Activated naive CD4-positive, alpha-beta T cell treated with anti-CD3 and anti-CD28 coated beads, Interleukin-2, amount 50 U/mL, for 16 hours (primary cell): ENCODE measurements around the gene RNASEL.

ENCODE experiments used
- DNase-seq: peaks from one replicate; pipeline ENCODE4 v3.0.0-alpha.2; 2020

RNASEL gene

DNA sequence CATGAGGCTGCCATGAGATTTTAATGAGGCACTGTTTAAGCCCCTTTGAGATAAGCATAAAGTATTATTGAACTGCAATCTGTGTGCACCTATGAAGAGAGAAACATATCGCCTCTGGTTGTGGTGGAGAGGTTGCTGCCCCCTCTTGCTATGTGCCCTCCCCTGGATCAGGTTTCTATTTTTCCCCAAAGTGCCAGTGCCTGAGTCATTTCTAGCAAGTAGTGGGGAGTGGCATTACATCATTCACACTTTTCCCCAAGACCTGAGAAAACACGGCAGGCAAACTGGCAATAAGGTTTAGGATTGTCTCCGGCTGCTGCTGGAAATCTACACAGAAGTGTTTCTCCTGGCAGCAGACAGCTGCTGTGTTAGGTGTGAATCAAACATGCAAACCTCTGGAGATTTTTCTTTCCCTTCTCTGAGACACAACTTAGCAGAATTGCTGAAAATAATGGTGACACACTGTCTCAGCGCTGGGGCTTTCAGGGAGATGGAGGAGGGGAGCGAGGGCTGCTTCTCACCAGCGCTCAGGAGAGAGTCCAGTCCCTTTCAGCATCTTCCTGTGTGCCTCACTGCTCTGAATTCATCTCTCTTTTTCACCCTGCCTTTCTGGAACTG lies 28.8 kb upstream of the RNASEL start:
- no peak for DNase-seq

DNA sequence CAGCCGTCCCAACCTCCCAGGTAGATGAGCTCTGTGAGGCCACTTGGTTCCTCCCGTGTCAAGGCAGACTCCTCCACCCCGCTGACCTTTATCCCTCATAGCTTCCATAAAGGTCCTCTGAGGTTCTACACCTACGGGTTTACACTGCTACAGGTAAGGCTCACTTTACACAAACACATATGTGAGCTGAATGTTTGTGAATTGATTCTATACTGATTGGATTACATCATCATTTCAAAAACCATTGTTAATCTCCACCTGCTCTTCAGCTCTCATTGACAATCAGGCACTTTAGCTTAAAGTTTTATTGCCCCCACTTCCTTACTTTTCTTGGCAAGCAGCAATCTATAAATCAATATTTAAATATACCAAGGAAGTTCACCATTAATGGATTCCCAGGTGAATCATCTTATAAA lies 28.0 kb upstream of the RNASEL start:
- no peak for DNase-seq

DNA sequence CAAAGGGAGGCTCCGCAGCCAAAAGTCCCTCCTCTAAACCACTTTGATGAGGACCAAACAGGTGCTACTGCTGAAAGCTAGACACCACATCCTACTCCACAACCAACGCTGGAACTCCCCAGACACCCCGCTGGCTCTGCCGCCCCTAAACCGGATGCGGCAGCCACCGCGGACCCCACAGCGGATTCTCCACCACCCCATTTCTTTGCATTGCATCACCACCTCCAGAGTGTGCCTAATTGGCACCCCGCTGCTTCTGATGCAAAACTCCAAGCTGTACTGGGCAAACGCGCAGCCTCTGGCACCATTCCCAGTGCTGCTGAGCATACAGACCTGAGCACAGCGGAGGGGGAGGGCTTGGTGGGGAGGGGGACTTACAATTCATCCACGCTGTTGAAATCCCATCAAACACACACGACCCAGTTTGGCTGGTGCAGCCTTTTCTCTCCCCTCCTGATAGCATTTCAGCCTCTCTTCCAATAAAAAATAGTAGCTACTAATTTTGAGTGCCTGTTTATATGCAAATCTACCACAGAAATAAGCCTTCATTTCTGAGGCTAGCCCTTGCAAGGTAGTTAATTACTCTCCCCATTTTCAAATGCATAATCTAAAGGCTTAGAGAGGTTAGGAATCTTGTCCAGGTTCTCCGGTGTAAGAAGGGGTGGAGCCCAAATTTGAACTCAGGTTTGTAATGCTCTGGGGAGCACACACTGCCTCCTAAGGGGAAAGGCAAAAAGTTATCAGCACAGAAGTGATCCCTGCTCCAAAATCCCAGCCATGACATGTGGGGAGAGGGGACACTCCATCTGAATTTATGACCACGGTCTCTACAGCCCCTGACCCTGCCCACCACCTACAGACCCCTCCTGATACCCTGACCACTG lies 27.3 kb upstream of the RNASEL start:
- peak; percentile 74 for DNase-seq

DNA sequence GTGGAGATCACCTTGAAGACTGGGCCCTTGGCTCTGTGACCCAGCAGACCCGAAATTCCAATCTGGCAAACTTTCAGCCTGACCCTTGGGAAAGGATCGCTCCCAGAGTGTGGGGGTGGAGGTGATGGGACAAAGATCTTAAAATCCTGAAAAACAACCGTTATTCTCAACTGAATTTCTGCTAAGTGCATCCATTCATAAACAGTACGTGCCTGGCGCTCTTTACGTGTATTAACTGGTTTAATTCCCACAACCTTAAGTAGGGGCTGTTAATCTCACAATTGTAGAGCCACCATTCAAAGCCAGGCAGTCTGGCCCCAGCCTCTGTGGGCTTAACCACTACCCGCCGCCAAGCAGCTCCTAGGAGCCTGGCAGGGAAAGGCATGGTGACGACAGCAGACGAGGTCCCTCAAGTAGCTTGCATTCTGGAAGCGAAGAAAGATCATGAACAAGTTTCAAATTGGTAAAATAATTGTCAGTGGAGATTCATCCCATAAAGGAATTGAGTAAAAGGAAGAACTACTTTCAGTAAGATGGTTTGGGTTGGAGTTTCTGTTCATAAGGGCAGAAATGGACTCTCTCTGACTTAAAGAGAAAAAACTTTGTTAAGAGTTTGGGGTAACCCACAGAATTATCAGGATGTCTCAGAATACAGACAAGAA lies 26.5 kb upstream of the RNASEL start:
- DNase-seq = peak; percentile 28

DNA sequence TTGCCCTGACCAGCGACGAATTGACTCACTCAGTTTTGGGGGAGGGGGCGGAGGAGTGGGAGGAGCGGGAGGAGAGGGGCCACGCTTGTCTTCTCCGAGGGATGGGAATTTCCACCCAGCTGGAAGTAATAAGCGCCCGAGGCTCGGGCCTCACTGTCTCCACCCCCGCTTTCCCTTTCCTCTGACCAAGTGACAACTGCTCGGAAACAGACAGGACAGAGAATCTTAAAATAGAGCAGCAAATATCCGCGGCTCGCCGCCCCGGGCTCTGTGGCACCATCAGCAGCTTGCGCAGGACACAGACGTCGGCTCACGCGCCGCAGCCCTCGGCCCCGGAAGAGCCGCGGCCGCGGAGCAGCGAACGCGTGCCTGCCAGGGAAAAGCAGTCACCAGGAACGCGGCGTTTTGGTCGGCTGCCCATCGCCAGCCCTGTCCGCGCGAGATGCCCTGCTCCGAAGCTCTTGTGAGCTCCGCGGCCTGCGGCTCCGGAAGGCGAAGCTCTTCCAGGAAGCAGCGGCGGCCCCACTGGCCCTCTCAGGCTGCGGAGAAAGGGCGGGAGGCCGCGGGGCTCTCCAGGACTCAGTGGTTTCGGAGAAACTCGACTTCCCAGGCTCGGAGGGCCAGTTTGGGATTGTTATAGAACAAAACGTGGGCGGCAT lies 25.9 kb upstream of the RNASEL start:
- peak; percentile 52 for DNase-seq

GRCh38 chr1:182611787-182612186 lies 22.7 kb upstream of the RNASEL start:
- no peak for DNase-seq

- no peak for DNase-seq
These were observed 22.3 kb upstream of the RNASEL start for GRCh38 chr1:182611326-182611725.

DNA sequence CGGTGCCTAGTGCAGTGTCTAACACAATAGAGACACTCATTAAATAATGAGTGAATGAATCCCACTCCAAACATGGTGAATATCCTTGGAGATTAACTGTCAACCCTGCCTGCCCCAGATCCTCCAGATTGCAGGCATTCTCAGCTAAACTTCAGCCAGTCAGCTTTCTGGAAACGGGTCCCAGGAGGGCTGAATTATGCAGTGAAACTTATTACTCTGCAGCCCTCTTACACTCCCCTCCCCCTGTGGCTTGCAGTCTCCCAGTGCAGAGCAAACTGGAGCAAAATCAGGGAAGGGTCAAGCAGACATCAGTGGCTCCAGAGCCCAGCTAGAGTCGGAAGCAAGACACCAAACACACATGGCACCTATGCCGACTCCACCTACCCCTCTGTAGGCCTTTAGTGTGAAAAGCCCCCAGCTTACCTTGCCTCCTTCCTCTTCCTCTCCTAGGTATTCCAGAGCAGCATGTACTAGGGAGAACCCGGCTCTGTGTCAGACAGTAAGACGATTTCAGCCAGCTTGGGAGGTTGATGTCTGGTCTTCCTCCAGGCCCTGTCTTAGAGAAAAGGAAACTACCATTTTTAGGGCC lies 21.6 kb upstream of the RNASEL start:
- DNase-seq = no peak

DNA sequence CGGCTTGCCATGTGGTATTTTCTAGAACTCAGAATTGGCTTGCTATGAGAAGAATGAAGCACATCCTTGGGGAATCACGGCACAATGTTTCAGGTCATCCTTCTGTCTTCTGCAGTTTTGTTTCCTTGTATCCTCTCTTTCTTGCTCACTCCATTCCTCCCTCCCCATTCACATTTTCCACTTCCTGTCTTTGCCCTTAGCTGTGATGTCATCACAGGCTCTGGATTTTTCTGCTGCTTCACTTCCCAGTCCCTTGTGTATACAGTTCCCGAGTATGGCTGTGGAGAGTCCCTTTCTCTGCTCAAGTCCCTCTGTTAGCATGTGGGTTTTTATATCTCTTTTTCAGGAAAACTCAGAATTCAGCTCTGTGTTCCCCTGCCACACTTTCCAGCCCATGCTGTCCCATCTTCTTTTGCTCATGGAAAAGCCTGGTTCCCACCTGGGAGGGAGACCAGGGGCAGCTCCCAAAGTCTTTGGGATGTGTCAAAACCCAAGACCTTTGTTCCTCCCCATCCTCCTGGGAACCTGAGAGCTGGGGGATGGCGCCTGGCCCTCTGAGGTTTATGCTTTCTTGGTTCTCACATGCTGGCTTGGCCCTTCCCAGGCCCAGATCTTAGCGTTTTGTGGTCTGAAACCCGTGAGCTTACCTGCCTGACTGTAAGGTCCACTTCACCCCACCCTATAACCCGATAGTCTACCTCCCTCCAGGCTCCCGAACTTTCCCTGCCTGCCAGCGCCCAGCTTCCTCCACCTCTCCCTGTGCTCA lies 20.0 kb upstream of the RNASEL start:
- DNase-seq = no peak

- no peak for DNase-seq
These were observed 19.2 kb upstream of the RNASEL start for GRCh38 chr1:182608236-182608635.

DNA sequence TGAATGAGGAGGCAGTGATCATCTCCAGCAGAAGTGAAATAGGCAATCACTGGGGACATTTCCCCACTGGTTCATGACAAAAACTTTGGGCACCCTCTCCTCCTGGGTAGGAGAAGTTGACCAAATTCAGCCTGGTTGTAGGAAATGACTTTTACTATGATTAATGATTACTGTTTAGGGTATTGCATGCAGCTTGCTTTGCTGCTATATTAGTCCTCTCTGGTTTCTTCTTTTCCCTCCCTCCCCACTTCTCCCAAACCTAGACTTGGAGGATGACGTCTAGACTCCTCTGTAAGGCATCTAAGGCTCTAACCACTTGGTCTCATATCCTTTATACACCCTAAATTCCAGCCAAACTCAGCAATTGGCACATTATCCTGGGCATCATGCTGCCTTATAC lies 18.5 kb upstream of the RNASEL start:
- DNase-seq = no peak

DNA sequence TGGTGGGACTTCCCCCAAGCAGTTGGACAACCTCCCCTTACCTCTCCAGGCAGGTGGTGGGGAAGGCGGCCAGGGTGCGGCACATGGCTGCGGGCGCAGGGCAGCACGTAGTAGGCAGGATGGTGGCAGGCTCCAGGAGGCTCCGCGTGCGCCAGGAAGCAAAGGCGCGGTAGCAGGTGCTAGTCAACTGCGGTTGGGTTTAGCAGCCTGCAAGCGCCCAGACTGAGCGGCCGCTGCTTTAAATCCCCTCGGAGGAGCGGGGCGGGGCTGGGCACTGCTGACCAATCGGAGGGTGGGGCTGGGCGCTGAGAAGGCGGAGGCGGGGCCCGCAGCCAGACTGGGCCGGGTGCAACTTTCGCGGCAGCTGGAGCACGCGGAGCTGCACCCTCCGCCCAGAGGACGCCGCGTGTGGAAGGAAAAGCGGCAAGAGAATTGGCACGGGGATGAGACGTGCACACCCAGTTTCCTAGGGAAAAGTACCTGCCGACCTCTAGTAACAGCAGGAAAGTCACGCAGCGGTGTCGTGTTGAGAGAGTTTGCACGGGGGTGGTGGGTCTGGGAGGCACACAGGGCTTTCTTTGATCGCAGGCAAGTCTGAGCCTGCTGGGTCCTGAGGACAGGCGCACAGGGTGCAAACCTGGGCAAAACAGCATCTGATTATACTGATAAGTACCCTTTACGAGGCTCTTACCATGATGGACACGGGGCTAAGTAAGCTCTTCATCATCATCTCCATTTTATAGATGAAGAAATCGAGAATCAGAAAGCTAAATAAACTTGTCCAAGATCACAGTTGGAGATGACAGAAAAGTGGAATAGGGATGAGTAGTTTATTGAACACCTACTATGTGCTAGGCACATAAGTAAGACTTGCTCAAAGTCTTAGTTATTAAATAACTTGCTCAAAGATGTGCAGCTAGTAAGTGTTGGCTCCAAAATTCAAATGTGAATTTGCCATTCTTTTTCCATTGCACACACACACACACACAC lies 15.4 kb upstream of the RNASEL start, which contains the start of gene RGS16:
TSS of gene RGS16 (minus strand) at position 215 of the 990 bp plus-strand sequence. CDS start at position 85, 130 bp downstream.
- peak; percentile 95 for DNase-seq

- DNase-seq = no peak
These were observed 14.7 kb upstream of the RNASEL start for GRCh38 chr1:182603646-182604174.

DNA sequence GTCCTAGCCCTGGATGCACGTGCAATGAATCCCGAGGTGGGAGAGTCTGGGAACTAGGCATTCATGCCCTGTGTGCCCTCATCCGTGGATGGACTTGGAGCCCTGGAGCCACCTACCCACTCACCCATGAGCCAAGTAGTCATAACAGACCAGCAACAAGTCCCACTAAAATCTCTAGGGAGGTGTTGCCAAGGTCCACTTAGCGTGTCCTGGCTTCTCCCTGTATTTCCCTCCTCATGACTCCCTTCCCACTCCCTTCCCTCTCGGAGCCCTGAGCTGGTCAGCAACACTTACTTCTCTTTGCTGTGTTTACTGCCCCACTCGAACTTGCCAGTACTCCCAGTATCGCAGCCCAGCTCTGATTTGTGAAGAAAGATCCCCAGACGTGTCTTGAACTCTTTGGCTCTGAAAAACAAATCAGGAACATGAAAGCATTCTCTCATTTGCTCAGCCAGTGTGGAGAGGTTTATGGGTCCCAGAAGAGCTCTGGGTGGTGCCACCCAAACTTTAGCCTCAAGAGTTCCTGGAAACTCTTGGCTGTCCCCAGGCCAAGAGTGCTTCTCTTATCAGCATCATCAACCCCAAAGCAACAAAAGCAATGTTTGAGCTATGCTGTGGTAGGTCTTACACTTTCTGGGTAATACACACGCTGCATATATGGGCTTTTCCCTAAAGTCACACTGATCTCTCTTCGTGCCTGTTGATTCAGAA lies 14.0 kb upstream of the RNASEL start:
- no peak for DNase-seq

GRCh38 chr1:182601913-182602312 lies 12.9 kb upstream of the RNASEL start:
- no peak for DNase-seq

DNA sequence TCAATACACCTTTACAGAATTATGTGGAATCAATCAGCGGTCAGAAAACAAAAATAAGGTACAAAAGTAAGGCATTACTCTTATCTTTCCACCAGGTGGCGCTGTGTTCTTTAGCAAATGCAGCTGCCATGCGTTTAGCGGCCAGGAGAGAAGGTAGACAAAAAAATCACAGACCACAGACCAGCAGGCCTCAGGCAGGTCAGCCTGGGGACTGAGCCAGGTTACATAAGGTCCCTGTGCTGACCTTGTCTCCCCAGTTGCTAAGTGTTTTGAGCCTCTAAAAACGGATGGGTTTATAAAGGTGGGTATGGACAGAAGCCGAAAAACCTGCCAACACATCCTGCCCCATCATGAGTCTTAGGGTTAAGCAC lies 12.3 kb upstream of the RNASEL start:
- peak; percentile 58 for DNase-seq

- no peak for DNase-seq
These were observed 11.8 kb upstream of the RNASEL start for GRCh38 chr1:182600745-182601415.

GRCh38 chr1:182600036-182600713 lies 11.1 kb upstream of the RNASEL start:
- no peak for DNase-seq

DNA sequence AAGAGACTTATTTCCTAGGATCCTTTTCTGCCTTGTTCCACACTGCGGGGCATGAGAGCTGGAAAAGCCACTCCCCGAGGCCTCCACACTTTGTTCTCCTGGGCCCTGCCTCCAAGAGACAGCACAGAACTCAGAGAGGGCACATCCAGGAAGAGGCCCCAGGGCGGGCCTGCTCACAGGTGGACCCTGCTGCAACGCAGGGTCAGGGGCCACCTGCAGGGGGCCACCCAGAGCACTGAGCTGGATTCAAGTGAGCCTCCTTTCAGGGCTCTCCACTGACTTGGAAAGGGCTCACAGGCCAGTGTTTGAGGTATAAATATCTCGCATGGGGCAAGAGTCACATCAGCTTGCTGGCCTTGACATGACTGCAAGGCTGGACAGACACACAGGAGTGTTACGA lies 10.3 kb upstream of the RNASEL start:
- DNase-seq = no peak
